ENCODE data around the gene SULT6B1. TPM values are rescaled to one million over a fixed set of nuclear protein-coding genes. Genes with fewer than 3 reads are reported as not detected.

SULT6B1 gene
- total RNA-seq, 1 experiment from 2014 or later, result not detected

- Mint-ChIP-seq H3K9me3 (ENCODE audit: unreplicated experiment) (peaks cover 8% of the 10 kb centered on the region), H3K27ac (ENCODE audit: unreplicated experiment) (no peak within 1 kb of the TSS), H3K4me1 (ENCODE audit: low read depth, unreplicated experiment) (peaks cover 7% of the 10 kb centered on the region), H3K36me3 (ENCODE audit: insufficient read depth, unreplicated experiment) (peaks cover 35% of the 10 kb centered on the region), H3K4me3 (ENCODE audit: unreplicated experiment) (no peak within 1 kb of the TSS), H3K27me3 (ENCODE audit: insufficient read depth, unreplicated experiment) (no peaks in the 10 kb centered on the region)
- H3K27me3 ChIP-seq (replicated peaks; ENCODE audit: control insufficient read depth, insufficient read depth, low read length), result no peaks in the 10 kb centered on the region
- peaks cover 11% of the 10 kb centered on the region for H3K4me1 ChIP-seq
- H3K4me3 ChIP-seq (ENCODE audit: low read depth, low read length), result peak within 1 kb of the TSS; percentile 98
- TF ChIP-seq, protein P1, sequence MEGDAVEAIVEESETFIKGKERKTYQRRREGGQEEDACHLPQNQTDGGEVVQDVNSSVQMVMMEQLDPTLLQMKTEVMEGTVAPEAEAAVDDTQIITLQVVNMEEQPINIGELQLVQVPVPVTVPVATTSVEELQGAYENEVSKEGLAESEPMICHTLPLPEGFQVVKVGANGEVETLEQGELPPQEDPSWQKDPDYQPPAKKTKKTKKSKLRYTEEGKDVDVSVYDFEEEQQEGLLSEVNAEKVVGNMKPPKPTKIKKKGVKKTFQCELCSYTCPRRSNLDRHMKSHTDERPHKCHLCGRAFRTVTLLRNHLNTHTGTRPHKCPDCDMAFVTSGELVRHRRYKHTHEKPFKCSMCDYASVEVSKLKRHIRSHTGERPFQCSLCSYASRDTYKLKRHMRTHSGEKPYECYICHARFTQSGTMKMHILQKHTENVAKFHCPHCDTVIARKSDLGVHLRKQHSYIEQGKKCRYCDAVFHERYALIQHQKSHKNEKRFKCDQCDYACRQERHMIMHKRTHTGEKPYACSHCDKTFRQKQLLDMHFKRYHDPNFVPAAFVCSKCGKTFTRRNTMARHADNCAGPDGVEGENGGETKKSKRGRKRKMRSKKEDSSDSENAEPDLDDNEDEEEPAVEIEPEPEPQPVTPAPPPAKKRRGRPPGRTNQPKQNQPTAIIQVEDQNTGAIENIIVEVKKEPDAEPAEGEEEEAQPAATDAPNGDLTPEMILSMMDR (IDR thresholded peaks at IDR 0.05; ENCODE audit: insufficient read depth in 1 of 2, low read depth in 1 of 2, low read length in 1 of 2, severe bottlenecking in 1 of 2, unreplicated experiment in 1 of 2), result no peak
- ChIA-PET CTCF (interaction anchor here (0.6 to 0.7 kb wide), 3 partner anchors 21 to 322 kb away, joined by 3 read pairs; no protein-coding TSS in a partner anchor), POLR2A (interaction anchor here (0.6 to 1.8 kb wide), 6 partner anchors 10 to 1520 kb away, joined by 3 to 10 read pairs (median 4); partner anchors contain the start of gene SRSF7)
- DNase-seq, result peak; percentile 91 to 92
- no peaks in the 10 kb centered on the region for H3K9me3 ChIP-seq
- intact Hi-C loops (cut with micrococcal nuclease; ENCODE audit: unreplicated experiment), result loop anchor here (1.0 kb wide), 2 partner anchors 35 to 60 kb away; partner anchors contain the start of gene CEBPZOS
- peaks cover 7% of the 10 kb centered on the region for H3K36me3 ChIP-seq (ENCODE audit: control insufficient read depth, insufficient read depth, low read length)
- no TSS peak for BruUV-seq (replicated peaks)
Measured at GRCh38 chr2:37231241-37232130, 43.0 kb upstream of the SULT6B1 start, which contains the start of the genes CEBPZ and NDUFAF7. Gene CEBPZ, minus strand, starts transcription at chr2:37231596. Its CDS starts 29 bp downstream, at chr2:37231567. Gene NDUFAF7, plus strand, starts transcription at chr2:37231658. Its CDS starts 48 bp downstream, at chr2:37231706.

DNA sequence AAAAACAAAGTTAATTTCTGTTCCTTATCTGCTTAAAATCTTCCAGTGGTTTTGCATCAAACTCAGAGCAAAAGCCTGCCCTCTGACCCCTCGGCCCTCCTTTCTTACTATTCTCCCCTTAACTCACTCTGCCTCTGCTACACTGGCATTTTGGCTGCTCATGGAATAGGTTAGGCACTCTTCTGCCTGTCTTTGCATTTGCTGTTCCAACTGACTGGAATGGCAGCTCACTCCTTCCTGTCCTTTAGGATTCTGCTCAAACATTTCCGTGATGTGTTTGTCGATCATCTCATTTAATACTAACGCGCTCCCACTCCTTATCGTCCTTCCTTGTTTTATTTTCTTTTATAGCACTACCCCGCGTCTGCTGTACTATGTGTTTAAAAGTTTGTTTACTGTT lies 42.1 kb upstream of the SULT6B1 start:
- Mint-ChIP-seq H3K4me3 (ENCODE audit: unreplicated experiment) (no peak overlapping the region), H3K4me1 (ENCODE audit: low read depth, unreplicated experiment) (peaks cover 7% of the 10 kb centered on the region), H3K36me3 (ENCODE audit: insufficient read depth, unreplicated experiment) (peaks cover 28% of the 10 kb centered on the region), H3K27me3 (ENCODE audit: insufficient read depth, unreplicated experiment) (no peaks in the 10 kb centered on the region), H3K9me3 (ENCODE audit: unreplicated experiment) (no peaks in the 10 kb centered on the region), H3K27ac (ENCODE audit: unreplicated experiment) (no peak overlapping the region)
- Histone ChIP-seq H3K9me3 (no peaks in the 10 kb centered on the region), H3K36me3 (ENCODE audit: control insufficient read depth, insufficient read depth, low read length) (peaks cover 7% of the 10 kb centered on the region), H3K27me3 (replicated peaks; ENCODE audit: control insufficient read depth, insufficient read depth, low read length) (no peaks in the 10 kb centered on the region), H3K4me3 (ENCODE audit: low read depth, low read length) (peak overlapping the region; percentile 98), H3K4me1 (peaks cover 17% of the 10 kb centered on the region)
- intact Hi-C loops (cut with micrococcal nuclease; ENCODE audit: unreplicated experiment), result loop anchor here (1.0 kb wide), 1 partner anchor 62 kb away; no protein-coding TSS in a partner anchor
- ChIA-PET POLR2A (interaction anchor here (1.8 kb wide), 1 partner anchor 34 kb away, joined by 4 read pairs; no protein-coding TSS in a partner anchor), CTCF (no interaction called here)
- TF ChIP-seq, protein P1 (IDR thresholded peaks at IDR 0.05; ENCODE audit: insufficient read depth in 1 of 2, low read depth in 1 of 2, low read length in 1 of 2, severe bottlenecking in 1 of 2, unreplicated experiment in 1 of 2), result no peak
- no TSS peak for BruUV-seq (replicated peaks)
- DNase-seq, result no peak

DNA sequence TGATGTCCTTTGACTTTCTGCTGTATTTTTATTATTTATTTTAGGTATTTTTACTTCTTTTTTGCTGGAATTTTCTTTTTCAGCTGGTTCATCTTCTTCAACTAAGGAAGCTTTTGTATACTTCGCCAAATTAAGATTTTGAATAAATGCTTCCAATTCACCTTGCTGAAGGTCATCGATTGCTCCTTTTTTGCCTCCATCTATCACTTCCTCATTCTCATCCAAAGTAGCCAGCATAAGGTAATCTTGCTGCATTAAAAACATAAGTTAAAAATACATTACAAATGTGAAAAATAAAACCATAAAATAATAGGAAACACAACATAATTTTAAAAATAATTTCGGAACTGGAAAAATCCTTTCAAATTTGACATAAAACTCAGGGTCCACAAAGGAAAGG lies 40.3 kb upstream of the SULT6B1 start:
- BruUV-seq (replicated peaks), result no TSS peak
- no peak overlapping the region for H3K4me3 Mint-ChIP-seq (ENCODE audit: unreplicated experiment)
- H3K4me1 Mint-ChIP-seq (ENCODE audit: low read depth, unreplicated experiment), result peaks cover 15% of the 10 kb centered on the region
- H3K9me3 ChIP-seq, result no peaks in the 10 kb centered on the region
- ChIA-PET POLR2A (no interaction called here), CTCF (no interaction called here)
- no peaks in the 10 kb centered on the region for H3K27me3 Mint-ChIP-seq (ENCODE audit: insufficient read depth, unreplicated experiment)
- H3K27ac Mint-ChIP-seq (ENCODE audit: unreplicated experiment), result no peak overlapping the region
- no peaks in the 10 kb centered on the region for H3K27me3 ChIP-seq (replicated peaks; ENCODE audit: control insufficient read depth, insufficient read depth, low read length)
- DNase-seq, result no peak
- H3K4me3 ChIP-seq (ENCODE audit: low read depth, low read length), result no peak overlapping the region
- H3K36me3 ChIP-seq (ENCODE audit: control insufficient read depth, insufficient read depth, low read length), result peaks cover 7% of the 10 kb centered on the region
- TF ChIP-seq, protein P1 (IDR thresholded peaks at IDR 0.05; ENCODE audit: insufficient read depth in 1 of 2, low read depth in 1 of 2, low read length in 1 of 2, severe bottlenecking in 1 of 2, unreplicated experiment in 1 of 2), result no peak
- peaks cover 30% of the 10 kb centered on the region for H3K36me3 Mint-ChIP-seq (ENCODE audit: insufficient read depth, unreplicated experiment)
- intact Hi-C loops (cut with micrococcal nuclease; ENCODE audit: unreplicated experiment), result no loop called here
- H3K4me1 ChIP-seq, result peaks cover 24% of the 10 kb centered on the region
- H3K9me3 Mint-ChIP-seq (ENCODE audit: unreplicated experiment), result no peaks in the 10 kb centered on the region

All from Caco-2 (cell line).